ENCODE data around the gene CHD9.
"Not testable (repeated sequence)": the region's sequence is repeated elsewhere in the genome, so short reads cannot be mapped to it uniquely, and the experiment has no call there.

Gene CHD9

GRCh38 chr16:53054670-53055485 lies at the start of gene CHD9:
Gene CHD9 (plus strand): TSS chr16:53054991. CDS start chr16:53156090, 101,099 bp downstream.
- peak; percentile 39 to 59 for DNase-seq (ENCODE audit: low read depth in 1 of 2, low spot score in 1 of 2)

GRCh38 chr16:53007095-53007494 lies 47.7 kb upstream of the CHD9 start:
- DNase-seq (ENCODE audit: low read depth in 1 of 2, low spot score in 1 of 2) = no peak

DNA sequence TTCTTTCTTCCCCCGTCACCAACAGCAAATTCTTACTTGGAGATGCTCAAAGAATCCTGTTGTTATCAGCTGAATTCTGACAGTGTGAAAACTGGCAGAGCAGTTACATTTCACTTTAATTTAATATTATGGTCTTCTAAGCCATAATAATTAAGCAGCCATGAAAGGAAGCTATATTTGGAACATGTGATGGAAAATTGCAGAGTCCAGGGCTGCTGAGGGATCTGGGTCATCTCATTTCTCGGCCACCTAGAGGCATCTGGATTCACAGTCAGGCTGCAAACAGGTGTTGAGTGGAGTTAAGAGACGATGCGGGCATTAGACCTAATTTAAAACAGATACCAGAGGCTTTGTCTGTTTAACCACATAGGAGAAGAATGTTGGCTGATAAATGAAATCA lies 40.5 kb upstream of the CHD9 start:
- DNase-seq (ENCODE audit: low read depth in 1 of 2, low spot score in 1 of 2) = no peak

DNA sequence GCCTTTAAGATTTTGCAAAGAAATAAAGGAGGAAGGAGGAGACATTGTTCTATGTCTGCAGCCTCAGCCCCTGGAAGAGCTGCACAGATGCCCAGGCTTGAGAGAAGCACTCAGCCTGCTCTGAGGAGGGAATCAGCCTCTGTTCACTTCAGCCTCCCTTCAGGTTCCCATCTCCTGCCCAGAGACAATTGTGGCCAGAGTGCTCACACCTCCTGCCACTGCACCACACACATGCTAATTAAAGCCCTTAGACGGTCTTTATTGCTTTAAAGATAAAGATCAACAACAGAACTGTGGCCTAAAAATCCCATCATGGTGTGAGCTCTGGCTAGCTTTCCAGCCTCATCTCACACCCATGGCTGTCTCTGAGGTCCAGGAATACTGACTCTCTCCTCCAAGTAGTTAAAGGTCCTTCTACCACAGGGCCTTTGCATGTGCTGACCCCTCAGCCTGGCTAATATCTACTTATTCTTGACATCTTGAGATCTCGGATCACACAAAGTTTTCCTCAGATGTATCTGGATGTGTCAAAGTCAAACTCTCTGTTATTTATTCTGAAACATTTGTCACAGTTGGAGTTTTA lies 35.9 kb upstream of the CHD9 start:
- DNase-seq (ENCODE audit: low read depth in 1 of 2, low spot score in 1 of 2) = no peak

- no peak for DNase-seq (ENCODE audit: low read depth in 1 of 2, low spot score in 1 of 2)
Measured at GRCh38 chr16:53022374-53022773, 32.4 kb upstream of the CHD9 start.

DNA sequence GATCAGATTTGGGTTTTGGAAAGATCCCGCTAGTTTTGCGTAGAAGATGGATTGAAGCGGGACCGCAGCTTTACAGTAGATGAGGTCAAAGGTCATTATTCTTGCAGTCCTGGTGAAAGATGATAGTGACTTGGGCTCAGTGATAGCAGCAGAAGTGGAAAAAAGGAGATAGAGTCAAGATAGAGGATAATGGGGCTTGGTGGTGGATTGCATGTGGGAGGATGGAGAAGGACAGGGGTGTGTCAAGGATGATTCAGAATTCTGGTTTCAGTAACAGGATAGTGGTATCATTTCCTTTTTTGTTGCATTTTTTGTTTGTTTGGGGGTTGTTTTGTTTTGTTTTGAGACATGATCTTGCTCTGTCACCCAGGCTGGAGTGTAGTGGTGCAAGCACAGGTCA lies 30.7 kb upstream of the CHD9 start:
- DNase-seq (ENCODE audit: low read depth in 1 of 2, low spot score in 1 of 2) = no peak

DNA sequence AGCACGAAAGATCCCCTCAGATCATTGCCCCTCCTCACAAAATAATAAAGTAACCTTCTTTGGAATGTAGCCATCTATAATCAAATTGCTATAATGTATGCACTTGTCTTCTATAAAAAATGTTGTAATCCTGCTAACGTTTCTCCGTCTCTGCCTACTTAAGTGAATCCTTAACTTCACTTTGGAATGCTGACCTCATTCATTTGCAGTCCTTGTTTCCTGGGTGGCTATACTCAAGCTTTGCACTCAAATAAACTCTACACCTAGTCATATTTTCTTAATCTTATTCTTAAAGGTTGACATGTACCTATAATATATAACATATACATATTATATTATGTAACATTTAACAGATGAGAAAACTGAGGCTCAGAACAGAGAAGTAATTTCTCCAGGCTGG lies 24.8 kb upstream of the CHD9 start:
- DNase-seq (ENCODE audit: low read depth in 1 of 2, low spot score in 1 of 2) = no peak

- DNase-seq (ENCODE audit: low read depth in 1 of 2, low spot score in 1 of 2) = no peak
Measured at GRCh38 chr16:53031323-53031942, 23.4 kb upstream of the CHD9 start.

DNA sequence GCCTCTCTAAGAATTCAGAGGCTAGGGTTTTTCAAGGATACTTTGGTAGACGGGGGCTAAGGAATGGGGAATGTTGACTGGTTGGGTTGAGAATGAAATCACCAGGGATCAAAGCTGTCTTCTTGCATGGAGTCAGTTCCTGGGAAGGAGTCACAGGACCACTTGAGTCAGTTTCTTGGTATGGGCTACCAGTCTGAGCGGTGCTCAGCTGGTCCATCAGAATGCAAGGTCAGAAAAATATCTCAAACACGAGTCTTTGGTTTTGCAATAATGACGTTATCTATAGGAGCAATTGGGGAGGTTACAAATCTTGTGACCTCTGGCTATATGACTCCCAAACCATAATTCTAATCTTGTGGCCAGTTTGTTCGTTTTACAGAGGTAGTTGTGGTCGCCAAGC lies 20.5 kb upstream of the CHD9 start:
- no peak for DNase-seq (ENCODE audit: low read depth in 1 of 2, low spot score in 1 of 2)

DNA sequence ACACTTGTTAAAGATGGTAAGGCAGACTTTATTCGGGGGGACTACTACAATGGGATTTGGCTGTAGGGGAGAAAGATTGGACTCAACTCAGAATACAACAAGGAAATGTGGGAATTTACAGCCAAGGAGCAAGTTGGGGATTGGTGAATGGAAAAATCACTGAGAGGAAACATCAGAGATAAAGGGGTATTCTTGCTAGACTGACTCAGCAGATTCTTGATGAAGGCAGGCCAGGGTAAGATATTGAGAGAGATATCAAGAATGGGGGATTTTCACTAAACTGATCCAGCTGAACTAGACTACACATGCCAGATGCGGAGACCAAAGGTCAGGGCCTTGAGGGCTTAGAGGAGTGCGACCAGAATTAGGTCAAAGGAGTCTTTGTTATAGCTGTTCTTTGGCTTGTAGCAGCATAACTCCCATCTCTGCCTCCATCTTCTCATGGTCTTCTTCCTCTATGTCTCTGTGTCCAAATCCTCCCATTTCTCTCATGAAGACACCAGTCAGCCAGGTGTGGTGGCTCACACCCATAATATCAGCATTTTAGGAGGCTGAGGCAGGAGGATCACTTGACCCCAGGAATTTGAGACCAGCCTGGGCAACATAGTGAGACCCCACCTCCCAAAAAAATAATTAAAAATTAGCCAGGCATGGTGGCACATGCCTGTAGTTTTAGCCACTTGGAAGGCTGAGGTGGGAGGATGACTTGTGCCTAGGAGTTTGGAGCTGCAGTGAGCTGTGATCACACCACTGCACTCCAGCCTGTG lies 19.4 kb upstream of the CHD9 start:
- no peak for DNase-seq (ENCODE audit: low read depth in 1 of 2, low spot score in 1 of 2)

- no peak for DNase-seq (ENCODE audit: low read depth in 1 of 2, low spot score in 1 of 2)
Measured at GRCh38 chr16:53036066-53036465, 18.7 kb upstream of the CHD9 start.

- DNase-seq (ENCODE audit: low read depth in 1 of 2, low spot score in 1 of 2) = not testable (repeated sequence)
Measured at GRCh38 chr16:53036711-53037110, 18.1 kb upstream of the CHD9 start.

DNA sequence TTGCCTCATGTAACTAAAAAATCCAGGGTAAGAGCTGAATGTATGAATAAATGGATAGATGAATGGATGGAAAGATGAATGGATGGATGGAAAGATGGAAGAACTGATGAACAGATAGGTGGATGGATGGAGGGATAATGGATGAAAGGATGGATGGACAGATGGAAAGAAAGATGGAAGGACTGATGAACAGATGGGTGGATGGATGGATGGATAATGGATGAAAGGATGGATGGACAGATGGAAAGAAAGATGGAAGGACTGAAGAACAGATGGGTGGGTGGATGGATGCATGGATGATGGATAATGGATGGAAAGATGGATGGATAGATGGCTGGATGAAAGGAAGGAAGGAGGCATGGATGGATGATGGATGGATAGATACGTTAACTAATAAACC lies 14.0 kb upstream of the CHD9 start:
- no peak for DNase-seq (ENCODE audit: low read depth in 1 of 2, low spot score in 1 of 2)

DNA sequence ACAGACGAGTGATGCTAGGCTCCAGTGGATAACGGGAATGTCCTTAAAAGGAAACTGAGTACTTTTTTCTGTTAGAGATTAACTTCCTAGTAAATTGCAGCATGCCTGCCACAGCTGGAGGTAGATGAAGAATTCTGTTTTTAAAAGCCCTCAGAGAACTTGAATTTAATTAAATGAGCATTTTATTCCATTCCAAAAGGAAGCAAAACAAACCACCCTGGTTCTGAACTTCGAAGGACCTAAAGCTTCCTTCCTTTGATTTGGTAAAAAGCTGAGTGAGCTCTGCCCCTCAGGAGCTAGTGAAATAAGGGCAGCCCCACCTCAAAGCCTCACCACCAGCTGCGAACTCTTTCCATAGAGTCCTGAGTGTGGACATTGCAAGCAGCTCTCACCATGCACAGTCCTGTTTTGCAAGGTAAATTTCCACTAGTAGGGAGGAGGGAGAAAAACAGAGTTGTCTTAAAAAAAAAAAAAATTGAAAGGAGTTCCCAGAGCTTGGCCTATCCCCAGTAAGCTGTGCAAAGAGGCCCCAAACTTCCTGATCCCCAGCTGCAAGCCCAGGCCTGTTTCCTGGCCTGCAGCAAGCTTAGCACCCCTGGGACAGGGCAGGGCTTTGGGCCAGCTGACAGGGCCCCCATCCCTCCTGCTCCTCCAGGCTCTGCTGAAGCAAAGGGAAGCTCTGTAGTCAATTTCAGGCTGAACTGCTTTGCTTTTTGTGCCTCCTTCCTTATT lies 13.3 kb upstream of the CHD9 start:
- no peak for DNase-seq (ENCODE audit: low read depth in 1 of 2, low spot score in 1 of 2)

- DNase-seq (ENCODE audit: low read depth in 1 of 2, low spot score in 1 of 2) = no peak
Measured at GRCh38 chr16:53042235-53042701, 12.5 kb upstream of the CHD9 start.

GRCh38 chr16:53043428-53043831 lies 11.4 kb upstream of the CHD9 start:
- DNase-seq (ENCODE audit: low read depth in 1 of 2, low spot score in 1 of 2) = no peak

- no peak for DNase-seq (ENCODE audit: low read depth in 1 of 2, low spot score in 1 of 2)
Measured at GRCh38 chr16:53043986-53044601, 10.7 kb upstream of the CHD9 start.

DNA sequence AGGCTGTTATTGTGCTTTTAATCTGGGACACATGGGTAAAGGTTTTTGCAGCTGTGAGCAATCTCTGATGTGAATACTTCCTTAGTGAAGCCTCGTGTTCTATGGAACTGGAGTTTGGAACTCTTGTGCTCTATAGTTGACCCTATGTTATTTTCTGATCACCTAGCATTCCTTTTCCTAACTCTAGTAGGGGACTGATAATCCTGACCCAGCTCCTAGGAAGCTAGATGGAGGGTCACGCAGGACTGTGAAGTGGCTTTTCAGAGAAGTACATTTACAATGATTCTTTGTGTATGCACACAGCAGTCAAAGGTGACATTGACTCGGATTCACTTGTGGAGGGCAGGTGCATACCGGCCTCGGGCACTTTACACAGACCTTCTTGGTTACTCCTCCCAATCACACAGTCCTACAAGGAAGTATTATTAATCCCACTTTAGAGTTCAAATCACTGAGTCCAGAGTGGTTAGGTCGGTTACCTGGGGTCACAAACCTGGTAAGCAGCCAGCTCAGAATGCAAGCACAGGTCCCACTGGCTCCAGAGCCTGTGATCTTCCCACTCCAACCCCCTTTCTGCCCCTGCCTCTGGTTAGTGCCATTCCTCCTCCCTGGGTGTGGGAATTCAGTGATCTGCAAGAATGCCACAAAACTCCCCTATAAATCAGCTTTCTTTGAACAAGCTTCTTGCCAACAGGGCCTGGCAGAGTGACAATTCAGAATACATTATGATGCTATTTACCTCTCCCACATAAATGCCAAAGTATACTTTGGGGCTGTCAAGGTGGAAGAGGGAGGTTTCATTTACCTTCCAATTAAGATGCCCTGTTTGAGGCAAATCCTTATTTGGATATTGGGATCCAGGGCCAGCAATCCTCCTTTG lies 9.2 kb upstream of the CHD9 start:
- no peak for DNase-seq (ENCODE audit: low read depth in 1 of 2, low spot score in 1 of 2)

DNA sequence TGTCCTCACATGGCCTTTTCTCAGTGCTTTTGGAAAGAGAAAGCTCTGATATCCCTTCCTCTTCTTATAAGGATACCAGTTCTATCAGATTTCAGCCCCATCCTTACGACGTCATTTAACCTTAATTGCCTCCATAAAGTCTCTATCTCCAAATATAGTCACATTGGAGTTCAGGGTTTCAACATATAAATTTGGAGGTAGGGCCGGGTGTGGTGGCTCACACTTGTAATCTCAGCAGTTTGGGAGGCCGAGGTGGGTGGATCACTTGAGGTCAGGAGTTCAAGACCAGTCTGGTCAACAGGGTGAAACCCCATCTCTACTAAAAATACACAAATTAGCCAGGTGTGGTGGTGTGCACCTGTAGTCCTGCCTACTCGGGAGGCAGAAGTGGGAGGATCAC lies 7.3 kb upstream of the CHD9 start:
- not testable (repeated sequence) for DNase-seq (ENCODE audit: low read depth in 1 of 2, low spot score in 1 of 2)

Data from activated T-helper 1 cell treated with anti-CD3 and anti-CD28 coated beads, Interleukin-2, amount 50 U/mL, for 16 hours (primary cell).